Right lobe of liver (tissue), 4 donors: Measurements from ENCODE around the gene IL12RB1.

ENCODE experiments used
- POLR2A ChIP-seq: fragments of 450-650 bp; IDR thresholded peaks from one replicate; pipeline ENCODE4 v1.6.1; 2017; ENCODE audit warnings: antibody characterized with exemption, mild to moderate bottlenecking
- TF ChIP-seq, protein P1 (sequence below), 4 donors: fragments of 200-600 bp in 3 of 4; fragments of 450-650 bp in 1 of 4; IDR thresholded peaks; one replicate each; pipeline versions ENCODE4 v1.5.1 to v1.8.0; 2016 to 2022; ENCODE audit warnings: antibody characterized with exemption in 4 of 4, mild to moderate bottlenecking in 2 of 4
- donor health status: DM: no; HTN: no; CAD: no.
- donor health status: DM: no; HTN: no; CAD: no.
- donor health status: DM: no; HTN: yes; CAD: no.

DNA sequence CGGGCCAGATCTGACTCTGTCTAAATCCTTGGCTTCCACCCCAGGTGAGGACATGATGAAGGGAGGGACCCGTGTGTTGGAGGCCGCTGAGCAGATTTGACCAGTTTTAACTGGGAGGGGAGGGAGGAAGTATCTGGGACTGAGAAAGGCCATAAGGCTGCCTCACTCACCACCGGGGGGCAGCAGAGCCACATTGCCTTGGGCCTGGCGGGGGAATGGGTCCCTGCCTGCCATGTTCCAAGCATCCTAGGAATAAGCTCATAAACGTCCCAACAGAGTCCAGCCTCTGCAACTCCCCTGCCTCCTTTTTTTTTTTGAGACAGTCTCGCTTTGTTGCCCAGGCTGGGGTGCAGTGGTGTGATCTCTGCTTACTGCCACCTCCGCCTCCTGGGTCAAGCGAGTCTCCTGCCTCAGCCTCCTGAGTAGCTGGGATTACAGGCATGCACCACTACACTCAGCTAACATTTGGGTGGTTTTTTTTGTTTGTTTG, 26.3 kb upstream of the IL12RB1 start:
- TF ChIP-seq, protein P1, sequence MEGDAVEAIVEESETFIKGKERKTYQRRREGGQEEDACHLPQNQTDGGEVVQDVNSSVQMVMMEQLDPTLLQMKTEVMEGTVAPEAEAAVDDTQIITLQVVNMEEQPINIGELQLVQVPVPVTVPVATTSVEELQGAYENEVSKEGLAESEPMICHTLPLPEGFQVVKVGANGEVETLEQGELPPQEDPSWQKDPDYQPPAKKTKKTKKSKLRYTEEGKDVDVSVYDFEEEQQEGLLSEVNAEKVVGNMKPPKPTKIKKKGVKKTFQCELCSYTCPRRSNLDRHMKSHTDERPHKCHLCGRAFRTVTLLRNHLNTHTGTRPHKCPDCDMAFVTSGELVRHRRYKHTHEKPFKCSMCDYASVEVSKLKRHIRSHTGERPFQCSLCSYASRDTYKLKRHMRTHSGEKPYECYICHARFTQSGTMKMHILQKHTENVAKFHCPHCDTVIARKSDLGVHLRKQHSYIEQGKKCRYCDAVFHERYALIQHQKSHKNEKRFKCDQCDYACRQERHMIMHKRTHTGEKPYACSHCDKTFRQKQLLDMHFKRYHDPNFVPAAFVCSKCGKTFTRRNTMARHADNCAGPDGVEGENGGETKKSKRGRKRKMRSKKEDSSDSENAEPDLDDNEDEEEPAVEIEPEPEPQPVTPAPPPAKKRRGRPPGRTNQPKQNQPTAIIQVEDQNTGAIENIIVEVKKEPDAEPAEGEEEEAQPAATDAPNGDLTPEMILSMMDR (IDR thresholded peaks at IDR 0.05), result peak; percentile 80 to 95 (median 93)
- no peak for TF ChIP-seq POLR2A
